PC-3 (cell line): ENCODE results near the gene RASGRP3.

Experiments used
- EZH2phosphoT487 ChIP-seq: fragments of 300-600 bp; sonication (generic); IDR thresholded peaks from 2 replicates; pipeline ENCODE4 v1.6.1; 2018; ENCODE audit warnings: mild to moderate bottlenecking, antibody characterized with exemption, low read length, borderline replicate concordance
- TF ChIP-seq, protein P1 (sequence below): fragments of 300-600 bp; sonication (generic); conservative IDR thresholded peaks from 2 replicates; pipeline ENCODE4 v1.5.1; 2017; ENCODE audit warnings: antibody characterized with exemption, low read depth, mild to moderate bottlenecking, low read length

DNA sequence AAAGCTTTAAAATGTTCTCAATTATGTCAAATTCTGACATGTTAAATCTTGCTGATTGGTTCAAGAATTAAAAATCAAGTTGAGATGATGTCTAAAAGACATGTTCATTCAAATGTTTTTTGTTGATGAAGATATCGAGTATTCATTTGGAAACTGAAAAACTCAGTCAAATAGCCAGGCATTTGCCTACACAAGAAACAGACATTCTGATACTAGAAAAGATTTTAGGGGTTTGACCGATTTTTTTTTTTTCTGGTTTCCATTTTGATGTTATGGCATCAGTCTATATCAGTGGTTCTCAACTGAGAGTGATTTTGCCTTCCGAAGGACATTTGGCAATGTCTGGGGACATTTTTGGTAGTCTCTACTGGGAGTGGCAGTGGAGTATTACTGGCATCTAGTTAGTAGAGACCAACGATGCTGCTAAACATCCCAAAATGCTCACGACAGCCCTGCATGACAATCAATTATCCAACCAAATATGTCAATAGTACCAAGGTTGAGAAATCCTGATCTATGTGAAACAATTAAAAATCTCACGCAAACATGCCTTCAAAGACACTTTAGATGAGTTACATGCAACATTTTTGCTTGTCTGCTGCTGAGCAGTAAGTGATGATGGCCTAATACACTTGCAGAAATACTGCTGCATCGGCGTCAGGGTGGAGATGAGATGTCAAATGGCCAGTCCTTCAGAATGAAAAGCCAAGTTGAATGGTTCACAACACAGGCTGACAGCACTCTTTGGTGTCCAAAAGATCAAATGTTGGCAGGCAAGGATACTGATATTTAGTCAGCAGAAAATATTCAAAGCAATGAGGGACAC, 12.5 kb downstream of the RASGRP3 start:
- no peak for TF ChIP-seq EZH2phosphoT487
- TF ChIP-seq, protein P1, sequence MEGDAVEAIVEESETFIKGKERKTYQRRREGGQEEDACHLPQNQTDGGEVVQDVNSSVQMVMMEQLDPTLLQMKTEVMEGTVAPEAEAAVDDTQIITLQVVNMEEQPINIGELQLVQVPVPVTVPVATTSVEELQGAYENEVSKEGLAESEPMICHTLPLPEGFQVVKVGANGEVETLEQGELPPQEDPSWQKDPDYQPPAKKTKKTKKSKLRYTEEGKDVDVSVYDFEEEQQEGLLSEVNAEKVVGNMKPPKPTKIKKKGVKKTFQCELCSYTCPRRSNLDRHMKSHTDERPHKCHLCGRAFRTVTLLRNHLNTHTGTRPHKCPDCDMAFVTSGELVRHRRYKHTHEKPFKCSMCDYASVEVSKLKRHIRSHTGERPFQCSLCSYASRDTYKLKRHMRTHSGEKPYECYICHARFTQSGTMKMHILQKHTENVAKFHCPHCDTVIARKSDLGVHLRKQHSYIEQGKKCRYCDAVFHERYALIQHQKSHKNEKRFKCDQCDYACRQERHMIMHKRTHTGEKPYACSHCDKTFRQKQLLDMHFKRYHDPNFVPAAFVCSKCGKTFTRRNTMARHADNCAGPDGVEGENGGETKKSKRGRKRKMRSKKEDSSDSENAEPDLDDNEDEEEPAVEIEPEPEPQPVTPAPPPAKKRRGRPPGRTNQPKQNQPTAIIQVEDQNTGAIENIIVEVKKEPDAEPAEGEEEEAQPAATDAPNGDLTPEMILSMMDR, result no peak
